Right renal cortex interstitium (tissue), 3 donors: Measurements from ENCODE around the gene UROC1. TPM values are rescaled to one million over a fixed set of nuclear protein-coding genes. Genes with fewer than 3 reads are reported as not detected.
"Not testable (repeated sequence)": the region's sequence is repeated elsewhere in the genome, so short reads cannot be mapped to it uniquely, and the experiment has no call there.

ENCODE experiments used
- DNase-seq, 3 donors: peaks; one replicate each; pipeline ENCODE4 v3.0.0-alpha.2; 2013; ENCODE audit warnings: low read depth in 3 of 3, low spot score in 2 of 3
- polyA plus RNA-seq, 3 donors: library from polyadenylated mRNA; unstranded; fragments of 120-200 nt; gene quantifications; one replicate each; pipeline ENCODE4 v1.2.1, GENCODE V29; 2013; ENCODE audit not compliant: insufficient read length in 3 of 3

UROC1 gene
- polyA plus RNA-seq, 3 donors: 0.04 to 0.11 (median 0.07) TPM

- no peak for DNase-seq
Measured at GRCh38 chr3:126547721-126548120, 30.1 kb upstream of the UROC1 start.

GRCh38 chr3:126546549-126547239 lies 29.1 kb upstream of the UROC1 start:
- DNase-seq: no peak

GRCh38 chr3:126546013-126546412 lies 28.4 kb upstream of the UROC1 start:
- DNase-seq: no peak

- no peak for DNase-seq
Measured at GRCh38 chr3:126545544-126545943, 28.0 kb upstream of the UROC1 start.

GRCh38 chr3:126544596-126545281 lies 27.2 kb upstream of the UROC1 start:
- no peak for DNase-seq

DNA sequence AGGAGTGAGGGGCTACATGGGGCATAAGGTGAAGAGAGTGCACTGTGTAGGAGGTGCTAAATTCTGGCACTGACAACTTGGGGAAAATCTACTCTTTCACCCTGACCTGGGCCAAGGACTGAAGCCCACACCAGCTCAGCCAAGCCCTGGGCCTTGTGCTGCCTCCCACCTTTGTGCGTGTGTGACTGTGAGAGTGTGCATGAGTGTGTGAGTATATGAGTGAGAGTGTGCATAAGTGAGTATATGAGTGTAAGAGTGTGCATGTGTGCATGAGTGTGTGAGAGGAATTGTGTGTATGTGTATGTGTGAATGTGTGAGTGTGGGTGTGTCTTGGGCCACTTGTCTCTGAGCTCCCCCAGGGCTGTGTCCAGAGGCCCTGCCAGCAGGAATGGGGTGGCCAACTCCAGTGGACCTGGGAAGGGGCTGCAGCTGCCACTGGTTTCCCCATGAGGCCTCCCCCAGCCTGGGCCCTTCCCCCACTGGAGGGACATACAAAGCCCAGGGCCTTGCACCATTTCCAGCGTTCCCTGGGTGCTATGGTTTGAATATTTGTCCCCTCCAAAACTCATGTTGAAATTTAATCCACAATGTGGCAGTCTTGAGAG lies 26.0 kb upstream of the UROC1 start:
- DNase-seq: no peak

- DNase-seq: no peak
Measured at GRCh38 chr3:126542340-126543241, 25.0 kb upstream of the UROC1 start.

- no peak for DNase-seq
Measured at GRCh38 chr3:126541628-126542339, 24.2 kb upstream of the UROC1 start.

GRCh38 chr3:126540951-126541627 lies 23.5 kb upstream of the UROC1 start:
- no peak for DNase-seq

- DNase-seq: no peak
Measured at GRCh38 chr3:126540342-126540849, 22.8 kb upstream of the UROC1 start.

DNA sequence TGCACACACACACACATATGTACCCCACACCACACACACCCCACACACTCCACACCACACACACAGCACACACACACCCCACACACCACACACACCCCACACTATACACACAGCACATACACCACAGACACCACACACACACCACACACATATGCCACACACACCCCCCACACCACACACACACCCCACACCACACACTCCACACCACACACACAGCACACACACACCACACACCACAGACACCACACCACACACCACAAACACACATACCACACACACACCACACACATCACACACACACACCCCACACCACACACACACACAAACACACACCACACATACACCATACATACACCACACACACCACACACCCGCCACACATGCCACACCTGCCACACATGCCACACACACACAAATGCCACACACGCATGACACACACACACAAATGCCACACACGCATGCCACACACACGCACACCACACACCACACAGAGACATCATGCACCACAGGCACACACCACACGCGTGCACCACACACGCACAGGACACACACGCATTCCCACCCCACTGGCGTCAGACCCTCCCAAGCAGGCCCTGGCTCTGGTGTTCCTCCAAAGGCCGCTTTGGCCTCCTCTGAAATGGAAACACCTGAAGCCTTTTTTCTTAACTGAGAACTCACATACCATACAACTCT lies 22.1 kb upstream of the UROC1 start:
- no peak for DNase-seq

- DNase-seq: no peak
Measured at GRCh38 chr3:126538966-126539365, 21.4 kb upstream of the UROC1 start.

DNA sequence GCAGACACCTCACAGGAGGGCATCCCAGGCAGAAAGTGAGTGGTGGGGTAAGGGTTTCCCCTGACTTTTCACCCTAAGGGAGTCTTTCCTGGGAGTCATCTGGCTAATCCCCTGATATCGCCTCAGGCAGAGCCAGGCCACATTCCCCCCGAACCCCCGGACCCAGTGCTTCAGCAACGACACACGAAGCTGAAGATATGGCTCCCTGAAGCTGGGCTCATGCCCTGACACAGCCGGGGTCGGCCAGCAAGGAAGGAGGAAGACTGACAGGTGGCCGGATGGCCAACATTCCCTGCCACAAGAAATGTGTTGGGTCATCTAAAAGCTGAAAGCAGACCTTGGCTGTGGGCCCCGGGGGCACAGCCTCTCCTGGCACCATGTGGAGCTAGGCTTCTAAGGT lies 20.7 kb upstream of the UROC1 start:
- no peak for DNase-seq

GRCh38 chr3:126537730-126538281 lies 20.2 kb upstream of the UROC1 start:
- no peak for DNase-seq

DNA sequence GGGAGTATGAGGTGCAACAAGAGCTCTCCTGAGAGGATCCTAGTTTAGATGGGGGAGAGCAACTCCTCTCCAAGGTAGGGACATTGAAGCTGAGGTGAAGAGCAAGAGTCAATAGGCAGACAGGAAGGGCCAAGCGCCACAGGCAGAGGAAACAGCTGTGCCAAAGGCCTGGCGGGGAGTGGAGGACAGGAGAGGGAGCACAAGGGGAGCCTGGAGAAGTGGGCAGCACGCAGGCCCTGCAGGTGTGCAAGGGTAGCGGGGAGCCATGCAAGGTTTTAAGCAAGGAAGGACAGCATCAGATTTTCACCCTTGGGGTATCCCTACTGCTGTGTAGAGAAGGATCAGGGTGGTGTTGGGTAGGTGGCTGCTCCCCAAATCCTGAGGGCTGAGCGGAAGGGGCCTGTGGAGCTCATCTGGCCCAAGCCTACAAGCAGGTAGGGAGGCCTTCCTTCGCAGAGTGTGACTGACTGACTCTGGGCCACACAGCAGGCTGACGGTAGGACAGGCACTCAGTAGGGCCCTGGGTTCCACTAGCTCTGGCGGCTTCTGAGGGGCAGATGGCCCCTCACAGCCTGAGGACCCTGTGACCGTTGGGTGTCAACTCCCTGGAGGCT lies 19.6 kb upstream of the UROC1 start:
- no peak for DNase-seq

- DNase-seq: no peak
Measured at GRCh38 chr3:126536126-126536525, 18.6 kb upstream of the UROC1 start.

GRCh38 chr3:126535636-126536035 lies 18.1 kb upstream of the UROC1 start:
- no peak for DNase-seq

DNA sequence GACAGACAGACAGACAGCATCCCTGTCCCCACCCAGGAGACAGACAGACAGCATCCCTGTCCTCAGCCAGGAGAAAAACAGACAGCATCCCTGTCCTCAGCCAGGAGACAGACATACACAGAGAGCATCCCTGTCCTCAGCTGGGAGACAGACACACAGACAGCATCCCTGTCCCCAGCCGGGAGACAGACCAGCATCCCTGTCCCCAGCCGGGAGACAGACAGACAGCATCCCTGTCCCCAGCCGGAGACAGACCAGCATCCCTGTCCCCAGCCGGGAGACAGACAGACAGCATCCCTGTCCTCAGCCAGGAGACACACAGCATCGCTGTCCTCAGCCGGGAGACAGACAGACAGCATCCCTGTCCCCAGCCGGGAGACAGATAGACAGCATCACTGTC lies 17.1 kb upstream of the UROC1 start:
- DNase-seq: not testable (repeated sequence)
